Right lobe of liver (tissue), 6 donors: ENCODE measurements around the gene PPM1L. TPM values are rescaled to one million over a fixed set of nuclear protein-coding genes. Genes with fewer than 3 reads are reported as not detected.

Experiments
- ATAC-seq, 4 donors: fragments of 200-7000 bp; cut with Tn5 transposase; one replicate each; pipeline ENCODE4 v1.9.1; 2020; ENCODE audit warnings: mild to moderate bottlenecking in 4 of 4, moderate library complexity in 4 of 4
- DNase-seq, 3 donors: peaks; one replicate each; pipeline ENCODE4 v3.0.0-alpha.2; 2020
- H3K27ac ChIP-seq, 3 donors: fragments of 200-600 bp; one replicate each; pipeline ENCODE4 v1.8.0; 2022
- H3K27me3 ChIP-seq, 2 donors: fragments of 200-600 bp; one replicate each; pipeline ENCODE4 v1.8.0; 2022
- H3K36me3 ChIP-seq, 4 donors: fragments of 200-600 bp; sonication (generic) in 1 of 4; one replicate each; pipeline versions ENCODE4 v1.5.1 to v1.8.0; 2017 to 2022; ENCODE audit warnings: control low read depth in 1 of 4
- H3K4me1 ChIP-seq, 4 donors: fragments of 200-600 bp; sonication (generic) in 1 of 4; one replicate each; pipeline versions ENCODE4 v1.5.1 to v1.8.0; 2017 to 2022; ENCODE audit warnings: control low read depth in 1 of 4
- H3K4me3 ChIP-seq, 3 donors: fragments of 200-600 bp; one replicate each; pipeline ENCODE4 v1.8.0; 2022
- H3K9me3 ChIP-seq, 4 donors: fragments of 200-600 bp; sonication (generic) in 1 of 4; one replicate each; pipeline versions ENCODE4 v1.5.1 to v1.8.0; 2017 to 2022; ENCODE audit warnings: control low read depth in 1 of 4
- CTCF ChIP-seq, 4 donors: fragments of 200-600 bp in 3 of 4; fragments of 450-650 bp in 1 of 4; IDR thresholded peaks; one replicate each; pipeline versions ENCODE4 v1.5.1 to v1.8.0; 2016 to 2022; ENCODE audit warnings: antibody characterized with exemption in 4 of 4, mild to moderate bottlenecking in 2 of 4
- POLR2A ChIP-seq: fragments of 450-650 bp; IDR thresholded peaks from one replicate; pipeline ENCODE4 v1.6.1; 2017; ENCODE audit warnings: antibody characterized with exemption, mild to moderate bottlenecking
- WGBS: methylation state at CpG from one replicate; pipeline ENCODE4 v1.1.6; 2018; ENCODE audit warnings: low coverage, low lambda C conversion rate; ENCODE audit not compliant: insufficient coverage; ENCODE audit errors: missing lambda C conversion rate; 5-methylcytosine and 5-hydroxymethylcytosine counted together
- intact Hi-C, 2 donors: fragments of 100-400 bp; cut with DNase I; formaldehyde crosslinking; loops; one replicate each; pipeline versions ENCODE4 v1.11.2 to v1.14.1; 2022
- total RNA-seq, 6 experiments: library from RNA; depleted of rRNA in 2 of 6; stranded (reverse); fragments of >200 nt in 2 of 6; fragmentation: NEBNext Ultra II Directional in 3 of 6; extraction: Animal tissue kit (Norgen Biotek cat#: 25700) in 3 of 6; gene quantifications; one replicate each; pipeline versions ENCODE4 v1.1.0 to v1.2.4, GENCODE V29; 2016 to 2023
- donor health status: DM: no; HTN: yes; CAD: no.
- donor health status: DM: no; HTN: no; CAD: no.
- donor health status: DM: no; HTN: no; CAD: no.
- donor health status: DM: no; HTN: yes; CAD: no.
- donor health status: DM: no; HTN: yes; CAD: no.

The PPM1L gene
- total RNA-seq, 6 experiments from 2014 or later, result 6.9 to 25.4 (median 14.7) TPM

GRCh38 chr3:161064413-161064812, 308.4 kb downstream of the PPM1L start:
- intact Hi-C loops, result no loop called here
- 87% methylated on average over 4 of the region's 5 CpGs for WGBS

GRCh38 chr3:161066930-161067329, 310.9 kb downstream of the PPM1L start:
- Histone ChIP-seq H3K36me3 (no peaks in the 10 kb centered on the region), H3K27ac (no peak overlapping the region), H3K4me1 (no peaks in the 10 kb centered on the region), H3K4me3 (no peak overlapping the region), H3K9me3 (no peaks in the 10 kb centered on the region), H3K27me3 (no peaks in the 10 kb centered on the region)
- 67% methylated on average over 2 of the region's 3 CpGs for WGBS
- no peak for TF ChIP-seq POLR2A
- no peak for TF ChIP-seq CTCF (IDR thresholded peaks at IDR 0.05)
- intact Hi-C loops, result no loop called here
- ATAC-seq (no peak), DNase-seq (no peak)

More at GRCh38 chr3:161064413-161064812, 308.4 kb downstream of the PPM1L start:
- Histone ChIP-seq H3K27me3 (no peaks in the 10 kb centered on the region), H3K4me1 (no peaks in the 10 kb centered on the region), H3K4me3 (no peak overlapping the region), H3K27ac (no peak overlapping the region), H3K9me3 (no peaks in the 10 kb centered on the region), H3K36me3 (no peaks in the 10 kb centered on the region)
- no peak for ATAC-seq
- no peak for TF ChIP-seq POLR2A
- TF ChIP-seq CTCF (IDR thresholded peaks at IDR 0.05), result no peak
- no peak for DNase-seq

GRCh38 chr3:161067335-161067734, 311.3 kb downstream of the PPM1L start:
- intact Hi-C loops, result no loop called here
- TF ChIP-seq CTCF (IDR thresholded peaks at IDR 0.05), result no peak
- TF ChIP-seq POLR2A, result no peak
- no peak for DNase-seq
- Histone ChIP-seq H3K36me3 (no peaks in the 10 kb centered on the region), H3K4me1 (no peaks in the 10 kb centered on the region), H3K27ac (no peak overlapping the region), H3K9me3 (no peaks in the 10 kb centered on the region), H3K27me3 (no peaks in the 10 kb centered on the region), H3K4me3 (no peak overlapping the region)
- WGBS, result 67% methylated on average over 1 of the region's 1 CpG
- ATAC-seq, result no peak

- TF ChIP-seq POLR2A, result no peak
- Histone ChIP-seq H3K27me3 (no peaks in the 10 kb centered on the region), H3K27ac (no peak overlapping the region), H3K4me3 (no peak overlapping the region), H3K9me3 (no peaks in the 10 kb centered on the region), H3K4me1 (no peaks in the 10 kb centered on the region), H3K36me3 (no peaks in the 10 kb centered on the region)
- ATAC-seq, result peak; percentile 32 to 89 (median 60)
- no peak for DNase-seq
- WGBS, result 73% methylated on average over 4 of the region's 5 CpGs
- intact Hi-C loops, result no loop called here
Measured at GRCh38 chr3:161069511-161070251, 313.6 kb downstream of the PPM1L start.

- WGBS, result 63% methylated on average over 7 of the region's 9 CpGs
- H3K36me3 ChIP-seq, result no peaks in the 10 kb centered on the region
- H3K27me3 ChIP-seq, result no peaks in the 10 kb centered on the region
- H3K9me3 ChIP-seq, result no peaks in the 10 kb centered on the region
- intact Hi-C loops, result no loop called here
- no peak for TF ChIP-seq CTCF (IDR thresholded peaks at IDR 0.05)
- TF ChIP-seq POLR2A, result no peak
- H3K4me1 ChIP-seq, result no peaks in the 10 kb centered on the region
- no peak overlapping the region for H3K4me3 ChIP-seq
- ATAC-seq, result no peak
- no peak for DNase-seq
- no peak overlapping the region for H3K27ac ChIP-seq
Measured at GRCh38 chr3:161070252-161070930, 314.4 kb downstream of the PPM1L start.
